ENCODE data around the gene PDZD2. TPM values are rescaled to one million over a fixed set of nuclear protein-coding genes. Genes with fewer than 3 reads are reported as not detected.
A peak's percentile ranks its signal among the peaks of the same experiment; 100 is the strongest.

The PDZD2 gene
- total and polyA plus RNA-seq, 2 experiments from 2014 or later: 0.21 TPM; not detected in 1

GRCh38 chr5:31855134-31856040 lies 216.5 kb downstream of the PDZD2 start:
- peak; percentile 18 for DNase-seq

GRCh38 chr5:31859096-31859495 lies 220.2 kb downstream of the PDZD2 start:
- no peak for TF ChIP-seq EZH2 (IDR thresholded peaks at IDR 0.05; ENCODE audit: insufficient read depth, poor library complexity, severe bottlenecking)
- TF ChIP-seq EZH2phosphoT487 (IDR thresholded peaks at IDR 0.05; ENCODE audit: insufficient read depth, low read depth): no peak
- H3K9me2 ChIP-seq (ENCODE audit: insufficient read depth): no peaks in the 10 kb centered on the region
- H3K27me3 ChIP-seq (replicated peaks; ENCODE audit: insufficient read depth): peaks cover 30% of the 10 kb centered on the region
- H3K79me2 ChIP-seq (ENCODE audit: insufficient read depth): no peaks in the 10 kb centered on the region
- no peak overlapping the region for H3K27ac ChIP-seq
- no peaks in the 10 kb centered on the region for H3F3A ChIP-seq (ENCODE audit: insufficient read depth)
- no peak overlapping the region for H3K9ac ChIP-seq
- in situ Hi-C loops (cut with MboI): no loop called here
- no peaks in the 10 kb centered on the region for H3K36me3 ChIP-seq (ENCODE audit: low read depth)
- no peak overlapping the region for H3K4me2 ChIP-seq (ENCODE audit: unreplicated experiment)
- no peaks in the 10 kb centered on the region for H3K9me3 ChIP-seq (ENCODE audit: low read depth)
- H2AFZ ChIP-seq: no peak overlapping the region
- H3K4me3 ChIP-seq: no peak overlapping the region
- no peaks in the 10 kb centered on the region for H4K20me1 ChIP-seq (ENCODE audit: insufficient read depth)
- peaks cover 4% of the 10 kb centered on the region; the same call in 1 of the 2 replicates for H3K4me1 ChIP-seq (ENCODE audit: insufficient read depth)
- DNase-seq: no peak

More at GRCh38 chr5:31855134-31856040, 216.5 kb downstream of the PDZD2 start:
- H3K36me3 ChIP-seq (ENCODE audit: low read depth): no peaks in the 10 kb centered on the region
- in situ Hi-C loops (cut with MboI): no loop called here
- no peaks in the 10 kb centered on the region for H3K79me2 ChIP-seq (ENCODE audit: insufficient read depth)
- no peaks in the 10 kb centered on the region for H4K20me1 ChIP-seq (ENCODE audit: insufficient read depth)
- no peaks in the 10 kb centered on the region for H3F3A ChIP-seq (ENCODE audit: insufficient read depth)
- no peaks in the 10 kb centered on the region for H3K9me3 ChIP-seq (ENCODE audit: low read depth)
- TF ChIP-seq EZH2 (IDR thresholded peaks at IDR 0.05; ENCODE audit: insufficient read depth, poor library complexity, severe bottlenecking): no peak
- 0 out of 2 replicates have a peak, but pooled peaks have one; percentile 6 for TF ChIP-seq EZH2phosphoT487 (IDR thresholded peaks at IDR 0.05; ENCODE audit: insufficient read depth, low read depth)
- H2AFZ ChIP-seq: peak overlapping the region; percentile 57
- H3K27ac ChIP-seq: no peak overlapping the region
- H3K9ac ChIP-seq: no peak overlapping the region
- H3K9me2 ChIP-seq (ENCODE audit: insufficient read depth): no peaks in the 10 kb centered on the region
- peaks cover 4% of the 10 kb centered on the region; the same call in 1 of the 2 replicates for H3K4me1 ChIP-seq (ENCODE audit: insufficient read depth)
- H3K4me3 ChIP-seq: peak overlapping the region; percentile 57
- H3K4me2 ChIP-seq (ENCODE audit: unreplicated experiment): peak overlapping the region; percentile 49
- H3K27me3 ChIP-seq (replicated peaks; ENCODE audit: insufficient read depth): peaks cover 44% of the 10 kb centered on the region
- 11% methylated on average over 31 of the region's 31 CpGs for WGBS, 2 experiments (ENCODE audit: low coverage in 1 of 2, low lambda C conversion rate in 2 of 2, missing lambda C conversion rate in 2 of 2)

- Histone ChIP-seq H3K9me2 (ENCODE audit: insufficient read depth) (no peaks in the 10 kb centered on the region), H3K4me2 (ENCODE audit: unreplicated experiment) (no peak overlapping the region), H3K79me2 (ENCODE audit: insufficient read depth) (no peaks in the 10 kb centered on the region), H3F3A (ENCODE audit: insufficient read depth) (no peaks in the 10 kb centered on the region), H3K27ac (no peak overlapping the region), H2AFZ (no peak overlapping the region), H3K36me3 (ENCODE audit: low read depth) (no peaks in the 10 kb centered on the region), H3K27me3 (replicated peaks; ENCODE audit: insufficient read depth) (peaks cover 24% of the 10 kb centered on the region), H3K4me1 (ENCODE audit: insufficient read depth) (peaks cover under 1% of the 10 kb centered on the region; the same call in 1 of the 2 replicates), H3K9me3 (ENCODE audit: low read depth) (no peaks in the 10 kb centered on the region), H4K20me1 (ENCODE audit: insufficient read depth) (no peaks in the 10 kb centered on the region), H3K4me3 (no peak overlapping the region), H3K9ac (no peak overlapping the region)
- no peak for DNase-seq
- in situ Hi-C loops (cut with MboI): no loop called here
- WGBS, 2 experiments (ENCODE audit: low coverage in 1 of 2, low lambda C conversion rate in 2 of 2, missing lambda C conversion rate in 2 of 2): 44 to 47% methylated on average over 4 of the region's 4 CpGs
- no peak for TF ChIP-seq EZH2 (IDR thresholded peaks at IDR 0.05; ENCODE audit: insufficient read depth, poor library complexity, severe bottlenecking)
Observed at GRCh38 chr5:31860278-31860677, 221.3 kb downstream of the PDZD2 start.

- Histone ChIP-seq H3K4me2 (ENCODE audit: unreplicated experiment) (no peak overlapping the region), H3K4me3 (no peak overlapping the region), H3K36me3 (ENCODE audit: low read depth) (no peaks in the 10 kb centered on the region), H4K20me1 (ENCODE audit: insufficient read depth) (no peaks in the 10 kb centered on the region), H3K4me1 (ENCODE audit: insufficient read depth) (no peaks in the 10 kb centered on the region), H3K9me2 (ENCODE audit: insufficient read depth) (no peaks in the 10 kb centered on the region), H3K79me2 (ENCODE audit: insufficient read depth) (no peaks in the 10 kb centered on the region), H3K9ac (no peak overlapping the region), H3K27me3 (replicated peaks; ENCODE audit: insufficient read depth) (peaks cover 18% of the 10 kb centered on the region), H3K9me3 (ENCODE audit: low read depth) (no peaks in the 10 kb centered on the region), H3F3A (ENCODE audit: insufficient read depth) (no peaks in the 10 kb centered on the region), H3K27ac (no peak overlapping the region), H2AFZ (no peak overlapping the region)
- 51 to 56% methylated on average over 9 of the region's 9 CpGs for whole genome bisulfite sequencing, 2 experiments (ENCODE audit: low coverage in 1 of 2, low lambda C conversion rate in 2 of 2, missing lambda C conversion rate in 2 of 2)
- in situ Hi-C loops (cut with MboI): no loop called here
- DNase-seq: no peak
- TF ChIP-seq EZH2phosphoT487 (IDR thresholded peaks at IDR 0.05; ENCODE audit: insufficient read depth, low read depth) (no peak), EZH2 (IDR thresholded peaks at IDR 0.05; ENCODE audit: insufficient read depth, poor library complexity, severe bottlenecking) (no peak)
Observed at GRCh38 chr5:31860726-31861433, 221.9 kb downstream of the PDZD2 start.
